ENCODE measurements around the gene NUP210L. TPM values are rescaled to one million over a fixed set of nuclear protein-coding genes. Genes with fewer than 3 reads are reported as not detected.
"Not testable (repeated sequence)": the region's sequence is repeated elsewhere in the genome, so short reads cannot be mapped to it uniquely, and the experiment has no call there.

Gene NUP210L
- total and polyA plus RNA-seq, 11 donors, result 0.04 to 0.31 (median 0.05) TPM; not detected in 8

DNA sequence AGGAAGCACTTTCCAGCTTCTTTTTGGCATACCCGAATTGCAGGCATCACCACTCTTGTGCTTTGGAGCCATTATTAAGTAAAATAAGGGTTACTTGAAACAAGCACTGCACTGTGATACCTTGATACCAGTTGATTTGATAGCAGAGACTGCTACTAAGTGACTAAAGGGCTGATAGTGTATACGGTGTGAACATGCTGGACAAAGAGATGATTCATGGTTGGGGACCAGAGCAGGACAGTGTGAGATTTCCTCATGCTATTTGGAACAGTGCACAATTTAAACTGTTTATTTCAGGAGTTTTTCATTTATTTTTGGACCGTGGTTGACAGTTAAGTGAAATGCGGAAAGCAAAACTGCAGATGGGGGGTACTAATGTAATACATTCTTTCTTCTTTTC lies 154.5 kb downstream of the NUP210L start:
- no peaks in the 10 kb centered on the region for H3K4me1 ChIP-seq
- no peaks in the 10 kb centered on the region for H3K9me3 ChIP-seq
- peaks cover 0 to 8% (median 4%) of the 10 kb centered on the region in 9 donors for H3K36me3 ChIP-seq
- H3K27ac ChIP-seq, result no peak overlapping the region
- H3K27me3 ChIP-seq, result no peaks in the 10 kb centered on the region
- DNase-seq, result no peak
- no peak overlapping the region for H3K4me3 ChIP-seq
- intact Hi-C loops (cut with DNase I), result no loop called here
- WGBS, 4 donors, result 77 to 80% (median 78%) methylated on average over 4 of the region's 4 CpGs
- TF ChIP-seq, protein P1, sequence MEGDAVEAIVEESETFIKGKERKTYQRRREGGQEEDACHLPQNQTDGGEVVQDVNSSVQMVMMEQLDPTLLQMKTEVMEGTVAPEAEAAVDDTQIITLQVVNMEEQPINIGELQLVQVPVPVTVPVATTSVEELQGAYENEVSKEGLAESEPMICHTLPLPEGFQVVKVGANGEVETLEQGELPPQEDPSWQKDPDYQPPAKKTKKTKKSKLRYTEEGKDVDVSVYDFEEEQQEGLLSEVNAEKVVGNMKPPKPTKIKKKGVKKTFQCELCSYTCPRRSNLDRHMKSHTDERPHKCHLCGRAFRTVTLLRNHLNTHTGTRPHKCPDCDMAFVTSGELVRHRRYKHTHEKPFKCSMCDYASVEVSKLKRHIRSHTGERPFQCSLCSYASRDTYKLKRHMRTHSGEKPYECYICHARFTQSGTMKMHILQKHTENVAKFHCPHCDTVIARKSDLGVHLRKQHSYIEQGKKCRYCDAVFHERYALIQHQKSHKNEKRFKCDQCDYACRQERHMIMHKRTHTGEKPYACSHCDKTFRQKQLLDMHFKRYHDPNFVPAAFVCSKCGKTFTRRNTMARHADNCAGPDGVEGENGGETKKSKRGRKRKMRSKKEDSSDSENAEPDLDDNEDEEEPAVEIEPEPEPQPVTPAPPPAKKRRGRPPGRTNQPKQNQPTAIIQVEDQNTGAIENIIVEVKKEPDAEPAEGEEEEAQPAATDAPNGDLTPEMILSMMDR (IDR thresholded peaks at IDR 0.05), result no peak
- no peak for TF ChIP-seq POLR2A (IDR thresholded peaks at IDR 0.05)
- no peak for ATAC-seq

DNA sequence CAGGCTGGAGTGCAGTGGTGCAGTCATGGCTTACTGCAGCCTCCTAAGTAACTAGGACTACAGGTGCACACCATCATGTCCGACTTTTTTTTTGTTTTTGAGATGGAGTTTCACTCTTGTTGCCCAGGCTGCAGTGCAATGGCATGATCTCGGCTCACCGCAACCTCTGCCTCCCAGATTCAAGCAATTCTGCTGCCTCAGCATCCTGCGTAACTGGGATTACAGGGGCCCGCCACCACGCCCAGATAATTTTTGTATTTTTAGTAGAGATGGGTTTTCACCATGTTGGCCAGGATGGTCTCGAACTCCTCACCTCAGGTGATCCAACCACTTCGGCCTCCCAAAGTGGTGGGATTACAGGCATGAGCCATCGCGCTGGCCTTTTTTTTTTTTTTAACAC lies 158.0 kb downstream of the NUP210L start:
- not testable (repeated sequence) for H3K9me3 ChIP-seq, ATAC-seq, H3K4me3 ChIP-seq, DNase-seq, H3K27me3 ChIP-seq, H3K27ac ChIP-seq
- H3K4me1 ChIP-seq, result peaks cover under 1 to 23% (median 13%) of the 10 kb centered on the region in 12 donors
- intact Hi-C loops (cut with DNase I), result loop anchor here in 3 of 10 donors (10.0 kb wide), 3 partner anchors 188 to 482 kb away; partner anchors contain the start of gene HAX1 (in 1 of the 3)
- H3K36me3 ChIP-seq, result peaks cover 0 to 43% (median 38%) of the 10 kb centered on the region in 9 donors
- 95 to 97% (median 97%) methylated on average over 10 of the region's 10 CpGs for WGBS, 4 donors

DNA sequence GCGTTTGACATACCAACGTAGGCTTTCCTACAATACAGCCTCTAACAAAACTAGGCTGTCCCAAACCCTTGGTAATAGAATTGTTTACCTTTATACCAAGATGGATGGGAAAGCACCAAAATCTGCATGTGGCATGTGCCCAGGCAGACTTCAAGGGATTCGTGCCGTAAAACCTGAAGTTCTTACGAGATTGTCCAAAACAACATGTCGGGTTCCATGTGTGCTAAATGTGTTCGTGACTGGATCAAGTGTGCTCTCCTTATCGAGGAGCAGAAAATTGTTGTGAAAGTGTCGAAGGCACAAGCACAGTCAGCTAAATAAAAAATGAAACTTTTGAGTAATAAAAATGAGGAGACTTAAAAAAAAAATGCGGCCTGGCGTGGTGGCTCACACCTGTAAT lies 159.2 kb downstream of the NUP210L start:
- H3K4me3 ChIP-seq, result no peak overlapping the region
- H3K27ac ChIP-seq, result no peak overlapping the region
- no peaks in the 10 kb centered on the region for H3K27me3 ChIP-seq
- TF ChIP-seq, protein P1 (IDR thresholded peaks at IDR 0.05), result no peak
- TF ChIP-seq POLR2A (IDR thresholded peaks at IDR 0.05), result no peak
- peaks cover 5 to 30% (median 20%) of the 10 kb centered on the region in 12 donors for H3K4me1 ChIP-seq
- peaks cover 0 to 49% (median 39%) of the 10 kb centered on the region in 9 donors for H3K36me3 ChIP-seq
- intact Hi-C loops (cut with DNase I), result loop anchor here in 3 of 10 donors (10.0 kb wide), 3 partner anchors 189 to 481 kb away; partner anchors contain the start of gene HAX1 (in 1 of the 3)
- WGBS, 4 donors, result 91 to 97% (median 95%) methylated on average over 11 of the region's 11 CpGs
- ATAC-seq (no peak), DNase-seq (no peak)
- no peaks in the 10 kb centered on the region for H3K9me3 ChIP-seq

DNA sequence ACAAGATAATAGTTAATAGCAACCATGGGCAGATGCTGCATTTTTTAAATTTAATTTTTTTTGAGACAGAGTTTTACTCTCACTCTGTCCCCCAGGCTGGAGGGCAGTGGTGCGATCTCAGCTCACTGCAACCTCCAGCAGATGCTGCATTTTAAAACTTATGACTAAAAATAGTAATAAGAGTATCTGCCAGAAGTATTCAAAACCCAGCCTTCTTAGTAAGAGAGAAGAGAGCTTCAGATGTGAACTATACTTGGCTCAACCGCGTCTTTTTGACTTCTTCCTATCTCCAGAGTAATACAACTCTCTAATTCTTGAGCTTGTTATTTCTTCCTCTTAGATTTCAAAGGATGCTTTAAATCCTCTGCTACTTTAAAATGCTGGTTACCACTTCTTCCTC lies 159.7 kb downstream of the NUP210L start:
- intact Hi-C loops (cut with DNase I), result loop anchor here in 3 of 10 donors (10.0 kb wide), 3 partner anchors 190 to 480 kb away; partner anchors contain the start of gene HAX1 (in 1 of the 3)
- no peak overlapping the region for H3K4me3 ChIP-seq
- DNase-seq, result no peak
- H3K27me3 ChIP-seq, result no peaks in the 10 kb centered on the region
- WGBS, 4 donors, result 75 to 87% (median 81%) methylated on average over 3 of the region's 3 CpGs
- ATAC-seq, result no peak
- H3K27ac ChIP-seq, result no peak overlapping the region
- peaks cover 5 to 32% (median 20%) of the 10 kb centered on the region in 12 donors for H3K4me1 ChIP-seq
- H3K36me3 ChIP-seq, result peaks cover 0 to 49% (median 39%) of the 10 kb centered on the region in 9 donors
- TF ChIP-seq, protein P1 (IDR thresholded peaks at IDR 0.05), result no peak
- no peaks in the 10 kb centered on the region for H3K9me3 ChIP-seq

All from heart left ventricle (tissue), 16 donors.